GM23338 (cell line): ENCODE results near the gene IGF1R. TPM values are rescaled to one million over a fixed set of nuclear protein-coding genes. Genes with fewer than 3 reads are reported as not detected.
A peak's percentile ranks its signal among the peaks of the same experiment; 100 is the strongest.

ENCODE experiments used
- ATAC-seq: fragments of 200-7000 bp; cut with Tn5 transposase; 3 replicates; pipeline ENCODE4 v1.9.1; 2020
- DNase-seq: peaks from one replicate; pipeline ENCODE4 v3.0.0-alpha.2; 2015; ENCODE audit warnings: low spot score
- H2AFZ ChIP-seq: fragments of 200-600 bp; sonication (generic); 2 replicates; pipeline ENCODE4 v1.8.0; 2016; ENCODE audit warnings: antibody characterized with exemption, mild to moderate bottlenecking, moderate library complexity
- H3F3A ChIP-seq: fragments of 200-600 bp; sonication (generic); replicated peaks from 2 replicates; pipeline ENCODE4 v1.8.0; 2017; ENCODE audit warnings: antibody characterized with exemption, mixed run types, low read depth
- H3K27ac ChIP-seq: fragments of 200-600 bp; sonication (generic); 2 replicates; pipeline ENCODE4 v1.6.1; 2016; ENCODE audit warnings: low read depth
- H3K27me3 ChIP-seq: fragments of 200-600 bp; sonication (generic); 2 replicates; pipeline ENCODE4 v1.8.0; 2016; ENCODE audit warnings: mild to moderate bottlenecking, mixed run types, moderate library complexity; ENCODE audit not compliant: insufficient read depth
- H3K36me3 ChIP-seq: fragments of 200-600 bp; sonication (generic); 2 replicates; pipeline ENCODE4 v1.8.0; 2016; ENCODE audit warnings: mild to moderate bottlenecking; ENCODE audit not compliant: insufficient read depth
- H3K4me1 ChIP-seq: fragments of 200-600 bp; sonication (generic); 2 replicates; pipeline ENCODE4 v1.8.0; 2016; ENCODE audit warnings: mild to moderate bottlenecking, moderate library complexity; ENCODE audit not compliant: insufficient read depth
- H3K4me2 ChIP-seq: fragments of 200-600 bp; sonication (generic); 2 replicates; pipeline ENCODE4 v1.7.1; 2017; ENCODE audit warnings: mixed run types
- H3K4me3 ChIP-seq: fragments of 200-600 bp; sonication (generic); 2 replicates; pipeline ENCODE4 v1.6.1; 2016; ENCODE audit warnings: mixed run types
- H3K79me2 ChIP-seq: fragments of 200-600 bp; sonication (generic); replicated peaks from 2 replicates; pipeline ENCODE4 v1.8.0; 2017; ENCODE audit warnings: mild to moderate bottlenecking; ENCODE audit not compliant: insufficient read depth
- H3K9me2 ChIP-seq: fragments of 200-600 bp; sonication (generic); 2 replicates; pipeline ENCODE4 v1.8.0; 2017; ENCODE audit not compliant: insufficient read depth
- H4K20me1 ChIP-seq: fragments of 200-600 bp; sonication (generic); replicated peaks from 2 replicates; pipeline ENCODE4 v1.8.0; 2017; ENCODE audit warnings: mild to moderate bottlenecking; ENCODE audit not compliant: insufficient read depth
- H3K27ac Mint-ChIP-seq: 2 replicates; pipeline ENCODE4 v1.8.0; 2020; ENCODE audit warnings: inconsistent platforms, mild to moderate bottlenecking, moderate library complexity, mixed read lengths
- H3K27me3 Mint-ChIP-seq: 3 replicates; pipeline ENCODE4 v1.8.0; 2022; ENCODE audit warnings: low read depth, mild to moderate bottlenecking, moderate library complexity, mixed read lengths, inconsistent platforms; ENCODE audit not compliant: insufficient read depth, poor library complexity
- H3K36me3 Mint-ChIP-seq: 3 replicates; pipeline ENCODE4 v1.8.0; 2021; ENCODE audit warnings: low read depth, mild to moderate bottlenecking, inconsistent platforms, moderate library complexity, mixed read lengths
- H3K4me1 Mint-ChIP-seq: 3 replicates; pipeline ENCODE4 v1.8.0; 2020; ENCODE audit warnings: mild to moderate bottlenecking, inconsistent platforms, mixed read lengths
- H3K4me3 Mint-ChIP-seq: 3 replicates; pipeline ENCODE4 v1.8.0; 2021; ENCODE audit warnings: moderate library complexity, mild to moderate bottlenecking, inconsistent platforms, mixed read lengths
- H3K9me3 Mint-ChIP-seq: 3 replicates; pipeline ENCODE4 v1.8.0; 2020; ENCODE audit warnings: moderate library complexity, mild to moderate bottlenecking, inconsistent platforms, mixed read lengths
- CREB1 ChIP-seq: fragments of 250-450 bp; sonication (Bioruptor Pico); IDR thresholded peaks from 2 replicates; pipeline ENCODE4 v1.5.0; 2020; ENCODE audit warnings: low read depth, mild to moderate bottlenecking, moderate library complexity
- EZH2 ChIP-seq: fragments of 200-600 bp; sonication (generic); IDR thresholded peaks from one replicate; pipeline ENCODE4 v1.8.0; 2017; ENCODE audit warnings: antibody characterized with exemption, mild to moderate bottlenecking, low read depth; ENCODE audit not compliant: unreplicated experiment
- EZH2phosphoT487 ChIP-seq: fragments of 200-600 bp; sonication (generic); IDR thresholded peaks from one replicate; pipeline ENCODE4 v1.8.1; 2018; ENCODE audit warnings: antibody characterized with exemption; ENCODE audit not compliant: unreplicated experiment
- JUNB ChIP-seq: IDR thresholded peaks from one replicate; pipeline ENCODE4 v1.6.1; 2016; ENCODE audit warnings: antibody characterized with exemption; ENCODE audit not compliant: unreplicated experiment
- NANOG ChIP-seq: IDR thresholded peaks from 2 replicates; pipeline ENCODE4 v1.6.1; 2016; ENCODE audit warnings: antibody characterized with exemption, borderline replicate concordance
- POLR2AphosphoS5 ChIP-seq: IDR thresholded peaks from 2 replicates; pipeline ENCODE4 v1.6.1; 2016; ENCODE audit warnings: antibody characterized with exemption, low read depth
- REST ChIP-seq: IDR thresholded peaks from one replicate; pipeline ENCODE4 v1.6.1; 2018; ENCODE audit warnings: antibody characterized with exemption; ENCODE audit not compliant: unreplicated experiment
- STAT1 ChIP-seq: IDR thresholded peaks from one replicate; pipeline ENCODE4 v1.6.1; 2016; ENCODE audit warnings: antibody characterized with exemption; ENCODE audit not compliant: unreplicated experiment
- ZNF114 ChIP-seq: fragments of 250-450 bp; sonication (Bioruptor Pico); IDR thresholded peaks from 2 replicates; pipeline ENCODE4 v1.5.0; 2020; ENCODE audit warnings: mild to moderate bottlenecking, moderate library complexity
- ZNF331 ChIP-seq: fragments of 250-450 bp; sonication (Bioruptor Pico); IDR thresholded peaks from 2 replicates; pipeline ENCODE4 v1.5.0; 2020; ENCODE audit warnings: low read depth, mild to moderate bottlenecking, moderate library complexity
- ZNF462 ChIP-seq: fragments of 250-450 bp; sonication (Bioruptor Pico); IDR thresholded peaks from 2 replicates; pipeline ENCODE4 v1.5.0; 2020; ENCODE audit warnings: mild to moderate bottlenecking, moderate library complexity
- polyA plus RNA-seq: library from polyadenylated mRNA; unstranded; fragments of >200 nt; fragmentation: Nextera tagmentation; extraction: Ambion mirVana; gene quantifications from 2 replicates; pipeline ENCODE4 v1.2.1, GENCODE V29; 2016
- total RNA-seq: library from RNA; depleted of rRNA; stranded (reverse); fragments of >200 nt; shearing (Covaris generic); gene quantifications from 2 replicates; pipeline ENCODE4 v1.2.3, GENCODE V29; 2014
- TF ChIP-seq, protein P1 (sequence below): IDR thresholded peaks from 2 replicates; pipeline ENCODE4 v1.6.1; 2016; ENCODE audit warnings: antibody characterized with exemption
- TF ChIP-seq, protein P2 (sequence below), 2 experiments: fragments of 200-600 bp in 1 of 2; sonication (generic) in 1 of 2; conservative IDR thresholded peaks; 2 replicates each; pipeline versions ENCODE4 v1.5.1 to v1.6.1; 2016 to 2017; ENCODE audit warnings: antibody characterized with exemption in 2 of 2, low read depth in 2 of 2, mild to moderate bottlenecking in 2 of 2, moderate library complexity in 1 of 2

The IGF1R gene
- total and polyA plus RNA-seq, 2 experiments from 2014 or later, result 20.4 to 92.2 TPM

DNA sequence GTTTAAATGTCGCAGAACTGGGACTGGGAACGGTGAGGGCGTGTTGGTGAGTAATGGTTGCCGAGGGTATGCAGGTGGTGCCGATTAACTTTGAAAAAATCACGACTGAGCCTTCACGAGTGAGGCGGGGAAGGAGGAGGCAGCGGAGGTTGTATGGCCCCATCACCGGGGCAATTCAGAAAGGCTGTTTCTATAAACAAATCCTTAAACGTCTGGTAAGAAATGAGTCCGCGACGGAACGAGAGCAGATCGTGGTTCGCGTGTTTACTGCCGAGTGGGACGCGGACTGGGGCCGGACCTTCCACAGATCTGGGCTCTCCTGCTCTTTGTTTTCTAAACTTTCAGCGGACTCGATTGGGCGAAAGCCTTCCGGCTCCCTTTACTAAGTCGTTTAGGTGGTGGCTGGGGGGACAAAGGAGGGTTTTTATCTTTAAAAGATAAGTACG, 2.7 kb downstream of the IGF1R start:
- Histone ChIP-seq H3K27ac (no peak overlapping the region), H3K4me3 (peak overlapping the region; percentile 92), H3F3A (no peaks in the 10 kb centered on the region), H3K4me2 (peak overlapping the region; percentile 79), H3K79me2 (peaks cover 74% of the 10 kb centered on the region), H2AFZ (no peak overlapping the region), H3K36me3 (no peaks in the 10 kb centered on the region), H3K4me1 (peaks cover 48% of the 10 kb centered on the region), H4K20me1 (peaks cover 36% of the 10 kb centered on the region; the same call in 1 of the 2 replicates), H3K27me3 (no peaks in the 10 kb centered on the region), H3K9me2 (no peaks in the 10 kb centered on the region)
- no peak for TF ChIP-seq CREB1 (CRISPR knock-in tag)
- no peak for TF ChIP-seq NANOG
- TF ChIP-seq STAT1, result no peak
- no peak for TF ChIP-seq POLR2AphosphoS5
- TF ChIP-seq EZH2phosphoT487, result no peak
- TF ChIP-seq EZH2, result no peak
- no peak for TF ChIP-seq REST
- no peak for TF ChIP-seq ZNF462 (CRISPR knock-in tag)
- TF ChIP-seq, protein P1, sequence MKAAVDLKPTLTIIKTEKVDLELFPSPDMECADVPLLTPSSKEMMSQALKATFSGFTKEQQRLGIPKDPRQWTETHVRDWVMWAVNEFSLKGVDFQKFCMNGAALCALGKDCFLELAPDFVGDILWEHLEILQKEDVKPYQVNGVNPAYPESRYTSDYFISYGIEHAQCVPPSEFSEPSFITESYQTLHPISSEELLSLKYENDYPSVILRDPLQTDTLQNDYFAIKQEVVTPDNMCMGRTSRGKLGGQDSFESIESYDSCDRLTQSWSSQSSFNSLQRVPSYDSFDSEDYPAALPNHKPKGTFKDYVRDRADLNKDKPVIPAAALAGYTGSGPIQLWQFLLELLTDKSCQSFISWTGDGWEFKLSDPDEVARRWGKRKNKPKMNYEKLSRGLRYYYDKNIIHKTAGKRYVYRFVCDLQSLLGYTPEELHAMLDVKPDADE, result no peak
- TF ChIP-seq JUNB, result no peak
- TF ChIP-seq ZNF331 (CRISPR knock-in tag), result no peak
- TF ChIP-seq ZNF114 (CRISPR knock-in tag), result no peak
- TF ChIP-seq, protein P2, sequence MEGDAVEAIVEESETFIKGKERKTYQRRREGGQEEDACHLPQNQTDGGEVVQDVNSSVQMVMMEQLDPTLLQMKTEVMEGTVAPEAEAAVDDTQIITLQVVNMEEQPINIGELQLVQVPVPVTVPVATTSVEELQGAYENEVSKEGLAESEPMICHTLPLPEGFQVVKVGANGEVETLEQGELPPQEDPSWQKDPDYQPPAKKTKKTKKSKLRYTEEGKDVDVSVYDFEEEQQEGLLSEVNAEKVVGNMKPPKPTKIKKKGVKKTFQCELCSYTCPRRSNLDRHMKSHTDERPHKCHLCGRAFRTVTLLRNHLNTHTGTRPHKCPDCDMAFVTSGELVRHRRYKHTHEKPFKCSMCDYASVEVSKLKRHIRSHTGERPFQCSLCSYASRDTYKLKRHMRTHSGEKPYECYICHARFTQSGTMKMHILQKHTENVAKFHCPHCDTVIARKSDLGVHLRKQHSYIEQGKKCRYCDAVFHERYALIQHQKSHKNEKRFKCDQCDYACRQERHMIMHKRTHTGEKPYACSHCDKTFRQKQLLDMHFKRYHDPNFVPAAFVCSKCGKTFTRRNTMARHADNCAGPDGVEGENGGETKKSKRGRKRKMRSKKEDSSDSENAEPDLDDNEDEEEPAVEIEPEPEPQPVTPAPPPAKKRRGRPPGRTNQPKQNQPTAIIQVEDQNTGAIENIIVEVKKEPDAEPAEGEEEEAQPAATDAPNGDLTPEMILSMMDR (conservative IDR thresholded peaks at IDR 0.05; ENCODE audit: low read depth in 2 of 2), result no peak
- DNase-seq, result no peak
- Mint-ChIP-seq H3K27me3 (peaks cover 9% of the 10 kb centered on the region), H3K36me3 (no peaks in the 10 kb centered on the region; the same call in 2 of the 3 replicates), H3K4me3 (peak overlapping the region; percentile 93), H3K4me1 (peaks cover 38% of the 10 kb centered on the region), H3K9me3 (peaks cover 3% of the 10 kb centered on the region; the same call in 2 of the 3 replicates), H3K27ac (peak overlapping the region; percentile 28; the same call in 1 of the 2 replicates)
- ATAC-seq, result no peak
